ENCODE measurements around the gene GABRG3. TPM values are rescaled to one million over a fixed set of nuclear protein-coding genes. Genes with fewer than 3 reads are reported as not detected.

Gene GABRG3
- total and polyA plus RNA-seq, 2 donors (not counting 3 experiments of a cell fraction or from before 2014, with no cell fraction given), result not detected

- dilution Hi-C loops (cut with MboI; ENCODE audit: extremely low pct_ligation_motif_present, low sequenced_read_pairs) (no loop called here), intact Hi-C loops (cut with micrococcal nuclease) (no loop called here)
- H3K27ac ChIP-seq (ENCODE audit: insufficient read depth, low read depth, low read length), result no peak overlapping the region
- DNase-seq (ENCODE audit: low read depth, low spot score) (no peak), FAIRE-seq (no peak)
- peaks cover 4% of the 10 kb centered on the region for H3K9me3 ChIP-seq (replicated peaks; ENCODE audit: control insufficient read depth, insufficient read depth, low read length)
- no peaks in the 10 kb centered on the region for H3K27me3 ChIP-seq (ENCODE audit: control insufficient read depth in 2 of 2, insufficient read depth in 2 of 2, low read length in 2 of 2)
- no peaks in the 10 kb centered on the region for H3K36me3 ChIP-seq (ENCODE audit: control insufficient read depth in 2 of 2, extremely low read depth in 1 of 2, insufficient read depth in 2 of 2, low read length in 2 of 2)
- H3K79me2 ChIP-seq (ENCODE audit: control insufficient read depth, insufficient read depth, low read length), result no peaks in the 10 kb centered on the region
- CTCF ChIA-PET, result no interaction called here
- POLR2A ChIA-PET, result no interaction called here
- TF ChIP-seq MYC (IDR thresholded peaks at IDR 0.05; ENCODE audit: low read depth, low read length) (no peak), POLR2AphosphoS5 (IDR thresholded peaks at IDR 0.05; ENCODE audit: insufficient read depth, low read depth, low read length) (no peak), FOS (IDR thresholded peaks at IDR 0.05; ENCODE audit: borderline replicate concordance, insufficient read depth, low read length) (no peak)
- TF ChIP-seq, protein P1, sequence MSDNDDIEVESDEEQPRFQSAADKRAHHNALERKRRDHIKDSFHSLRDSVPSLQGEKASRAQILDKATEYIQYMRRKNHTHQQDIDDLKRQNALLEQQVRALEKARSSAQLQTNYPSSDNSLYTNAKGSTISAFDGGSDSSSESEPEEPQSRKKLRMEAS (IDR thresholded peaks at IDR 0.05; ENCODE audit: insufficient read depth, insufficient read length), result no peak
- H3K9me1 ChIP-seq (replicated peaks; ENCODE audit: control insufficient read depth, extremely low read depth, insufficient read depth, low read length), result no peaks in the 10 kb centered on the region
- no peaks in the 10 kb centered on the region for H3K4me1 ChIP-seq (ENCODE audit: control insufficient read depth, extremely low read depth, insufficient read depth, low read length)
- H3K4me3 ChIP-seq (replicated peaks in 1 of 3; ENCODE audit: insufficient read depth in 1 of 3, low read depth in 1 of 3, low read length in 3 of 3), result no peak overlapping the region
- no peak overlapping the region for H3K9ac ChIP-seq (replicated peaks; ENCODE audit: extremely low read depth, insufficient read depth, low read length)
- BruUV-seq (replicated peaks), result no TSS peak
- no peak overlapping the region for H3K4me2 ChIP-seq (ENCODE audit: insufficient read depth, low read length)
- H2AFZ ChIP-seq (ENCODE audit: low read depth, low read length), result no peak overlapping the region
- H4K20me1 ChIP-seq (replicated peaks; ENCODE audit: control insufficient read depth, extremely low read depth, insufficient read depth, low read length), result no peaks in the 10 kb centered on the region
Measured at GRCh38 chr15:27330326-27330725, 359.3 kb downstream of the GABRG3 start.

GRCh38 chr15:27336676-27337075 lies 365.7 kb downstream of the GABRG3 start:
- no TSS peak for BruUV-seq (replicated peaks)
- no peak for DNase-seq (ENCODE audit: low read depth, low spot score)
- intact Hi-C loops (cut with micrococcal nuclease), result no loop called here

More at GRCh38 chr15:27336676-27337075, 365.7 kb downstream of the GABRG3 start:
- Histone ChIP-seq H3K9me3 (replicated peaks; ENCODE audit: control insufficient read depth, insufficient read depth, low read length) (peaks cover 4% of the 10 kb centered on the region), H4K20me1 (replicated peaks; ENCODE audit: control insufficient read depth, extremely low read depth, insufficient read depth, low read length) (no peaks in the 10 kb centered on the region), H3K79me2 (ENCODE audit: control insufficient read depth, insufficient read depth, low read length) (no peaks in the 10 kb centered on the region), H3K27ac (ENCODE audit: insufficient read depth, low read depth, low read length) (no peak overlapping the region), H3K4me1 (ENCODE audit: control insufficient read depth, extremely low read depth, insufficient read depth, low read length) (no peaks in the 10 kb centered on the region), H3K4me2 (ENCODE audit: insufficient read depth, low read length) (no peak overlapping the region), H3K9ac (replicated peaks; ENCODE audit: extremely low read depth, insufficient read depth, low read length) (no peak overlapping the region), H3K27me3 (ENCODE audit: control insufficient read depth in 2 of 2, insufficient read depth in 2 of 2, low read length in 2 of 2) (no peaks in the 10 kb centered on the region), H3K36me3 (ENCODE audit: control insufficient read depth in 2 of 2, extremely low read depth in 1 of 2, insufficient read depth in 2 of 2, low read length in 2 of 2) (no peaks in the 10 kb centered on the region), H3K4me3 (replicated peaks in 1 of 3; ENCODE audit: insufficient read depth in 1 of 3, low read depth in 1 of 3, low read length in 3 of 3) (no peak overlapping the region), H3K9me1 (replicated peaks; ENCODE audit: control insufficient read depth, extremely low read depth, insufficient read depth, low read length) (no peaks in the 10 kb centered on the region), H2AFZ (ENCODE audit: low read depth, low read length) (no peak overlapping the region)
- dilution Hi-C loops (cut with MboI; ENCODE audit: extremely low pct_ligation_motif_present, low sequenced_read_pairs), result no loop called here
- POLR2A ChIA-PET, result no interaction called here
- CTCF ChIA-PET, result no interaction called here
- no peak for TF ChIP-seq MYC (IDR thresholded peaks at IDR 0.05; ENCODE audit: low read depth, low read length)
- TF ChIP-seq POLR2A (IDR thresholded peaks at IDR 0.05; ENCODE audit: low read depth, low read length), result no peak
- TF ChIP-seq GATA2 (IDR thresholded peaks at IDR 0.05; ENCODE audit: insufficient read depth, insufficient read length, low read depth, low read length), result no peak
- TF ChIP-seq FOS (IDR thresholded peaks at IDR 0.05; ENCODE audit: borderline replicate concordance, insufficient read depth, low read length), result no peak
- TF ChIP-seq JUN (IDR thresholded peaks at IDR 0.05; ENCODE audit: borderline replicate concordance, insufficient read depth, insufficient read length, low read depth), result no peak
- TF ChIP-seq, protein P2, sequence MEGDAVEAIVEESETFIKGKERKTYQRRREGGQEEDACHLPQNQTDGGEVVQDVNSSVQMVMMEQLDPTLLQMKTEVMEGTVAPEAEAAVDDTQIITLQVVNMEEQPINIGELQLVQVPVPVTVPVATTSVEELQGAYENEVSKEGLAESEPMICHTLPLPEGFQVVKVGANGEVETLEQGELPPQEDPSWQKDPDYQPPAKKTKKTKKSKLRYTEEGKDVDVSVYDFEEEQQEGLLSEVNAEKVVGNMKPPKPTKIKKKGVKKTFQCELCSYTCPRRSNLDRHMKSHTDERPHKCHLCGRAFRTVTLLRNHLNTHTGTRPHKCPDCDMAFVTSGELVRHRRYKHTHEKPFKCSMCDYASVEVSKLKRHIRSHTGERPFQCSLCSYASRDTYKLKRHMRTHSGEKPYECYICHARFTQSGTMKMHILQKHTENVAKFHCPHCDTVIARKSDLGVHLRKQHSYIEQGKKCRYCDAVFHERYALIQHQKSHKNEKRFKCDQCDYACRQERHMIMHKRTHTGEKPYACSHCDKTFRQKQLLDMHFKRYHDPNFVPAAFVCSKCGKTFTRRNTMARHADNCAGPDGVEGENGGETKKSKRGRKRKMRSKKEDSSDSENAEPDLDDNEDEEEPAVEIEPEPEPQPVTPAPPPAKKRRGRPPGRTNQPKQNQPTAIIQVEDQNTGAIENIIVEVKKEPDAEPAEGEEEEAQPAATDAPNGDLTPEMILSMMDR (IDR thresholded peaks at IDR 0.05; ENCODE audit: extremely low read depth in 1 of 2, insufficient read depth in 1 of 2, low read depth in 1 of 2, low read length in 2 of 2), result no peak
- TF ChIP-seq, protein P1 (IDR thresholded peaks at IDR 0.05; ENCODE audit: insufficient read depth, insufficient read length), result no peak
- TF ChIP-seq EZH2 (IDR thresholded peaks at IDR 0.05; ENCODE audit: borderline replicate concordance, low read depth, low read length, severe bottlenecking), result no peak
- TF ChIP-seq POLR2AphosphoS5 (IDR thresholded peaks at IDR 0.05; ENCODE audit: insufficient read depth, low read depth, low read length), result no peak
- FAIRE-seq, result no peak

Data from endothelial cell of umbilical vein (primary cell).